Endothelial cell (in vitro differentiated cells): ENCODE data around the gene ZNF593. TPM values are rescaled to one million over a fixed set of nuclear protein-coding genes. Genes with fewer than 3 reads are reported as not detected.

ENCODE experiments used
- DNase-seq: peaks from one replicate; pipeline ENCODE4 v3.0.0; 2021; ENCODE audit warnings: low spot score
- H3K27ac Mint-ChIP-seq: one replicate; pipeline ENCODE4 v1.8.0; 2021; ENCODE audit warnings: mixed read lengths, inconsistent platforms; ENCODE audit not compliant: unreplicated experiment
- H3K27me3 Mint-ChIP-seq: one replicate; pipeline ENCODE4 v1.8.0; 2021; ENCODE audit warnings: mild to moderate bottlenecking, moderate library complexity, mixed read lengths, inconsistent platforms; ENCODE audit not compliant: unreplicated experiment
- H3K36me3 Mint-ChIP-seq: one replicate; pipeline ENCODE4 v1.8.0; 2021; ENCODE audit warnings: mild to moderate bottlenecking, low read depth, mixed read lengths, inconsistent platforms; ENCODE audit not compliant: unreplicated experiment
- H3K4me1 Mint-ChIP-seq: one replicate; pipeline ENCODE4 v1.8.0; 2021; ENCODE audit warnings: mild to moderate bottlenecking, mixed read lengths, inconsistent platforms; ENCODE audit not compliant: unreplicated experiment
- H3K4me3 Mint-ChIP-seq: one replicate; pipeline ENCODE4 v1.8.0; 2021; ENCODE audit warnings: mild to moderate bottlenecking, mixed read lengths, inconsistent platforms; ENCODE audit not compliant: unreplicated experiment
- H3K9me3 Mint-ChIP-seq: one replicate; pipeline ENCODE4 v1.8.0; 2021; ENCODE audit warnings: mixed read lengths, inconsistent platforms; ENCODE audit not compliant: unreplicated experiment
- total RNA-seq: library from RNA; stranded (reverse); fragmentation: NEBNext Ultra II Directional; extraction: Animal tissue kit (Norgen Biotek cat#: 25700); gene quantifications from one replicate; pipeline ENCODE4 v1.2.1, GENCODE V29; 2021; ENCODE audit not compliant: unreplicated experiment
- TF ChIP-seq, protein P1 (sequence below): fragments of 200-600 bp; sonication (generic); IDR thresholded peaks from one replicate; pipeline ENCODE4 v1.5.0; 2021; ENCODE audit warnings: antibody characterized with exemption; ENCODE audit not compliant: unreplicated experiment

Gene ZNF593
- total RNA-seq, 1 donor from 2014 or later, result 17.9 TPM

DNA sequence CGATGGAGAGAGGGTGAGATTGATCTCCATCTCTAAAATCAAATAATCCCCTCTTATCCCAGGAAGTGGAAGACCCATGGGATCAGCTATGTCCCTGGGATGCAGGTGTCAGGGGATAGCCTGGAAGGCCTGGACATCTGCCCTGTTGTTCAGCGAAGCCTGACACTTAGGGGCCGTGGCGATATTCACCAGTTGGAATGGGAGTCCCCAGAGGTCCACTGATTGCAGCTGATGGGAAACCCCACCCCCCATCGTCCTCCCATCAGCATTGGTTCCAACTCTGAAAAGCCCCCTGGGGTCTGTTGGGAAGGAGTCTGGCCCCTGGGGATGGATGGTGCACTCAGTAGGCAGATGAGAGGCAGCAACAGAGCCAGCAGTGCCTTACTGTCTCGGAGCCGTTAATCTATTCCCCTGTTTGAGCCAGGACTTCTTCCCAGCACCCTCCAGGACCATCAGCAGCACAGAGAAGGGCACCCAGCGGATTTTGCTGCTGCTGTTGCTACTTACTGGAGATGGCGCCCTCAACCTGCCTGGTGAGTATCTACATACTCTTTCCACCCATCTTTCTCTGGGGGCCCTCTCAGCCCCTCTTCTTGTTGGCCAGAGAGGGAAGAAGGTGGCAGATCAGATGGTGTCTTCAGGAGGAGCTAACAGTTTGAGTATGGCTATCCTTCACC lies 34.1 kb downstream of the ZNF593 start:
- H3K27ac Mint-ChIP-seq, result no peak overlapping the region
- peaks cover 7% of the 10 kb centered on the region for H3K27me3 Mint-ChIP-seq
- H3K9me3 Mint-ChIP-seq, result no peaks in the 10 kb centered on the region
- H3K36me3 Mint-ChIP-seq, result no peaks in the 10 kb centered on the region
- TF ChIP-seq, protein P1, sequence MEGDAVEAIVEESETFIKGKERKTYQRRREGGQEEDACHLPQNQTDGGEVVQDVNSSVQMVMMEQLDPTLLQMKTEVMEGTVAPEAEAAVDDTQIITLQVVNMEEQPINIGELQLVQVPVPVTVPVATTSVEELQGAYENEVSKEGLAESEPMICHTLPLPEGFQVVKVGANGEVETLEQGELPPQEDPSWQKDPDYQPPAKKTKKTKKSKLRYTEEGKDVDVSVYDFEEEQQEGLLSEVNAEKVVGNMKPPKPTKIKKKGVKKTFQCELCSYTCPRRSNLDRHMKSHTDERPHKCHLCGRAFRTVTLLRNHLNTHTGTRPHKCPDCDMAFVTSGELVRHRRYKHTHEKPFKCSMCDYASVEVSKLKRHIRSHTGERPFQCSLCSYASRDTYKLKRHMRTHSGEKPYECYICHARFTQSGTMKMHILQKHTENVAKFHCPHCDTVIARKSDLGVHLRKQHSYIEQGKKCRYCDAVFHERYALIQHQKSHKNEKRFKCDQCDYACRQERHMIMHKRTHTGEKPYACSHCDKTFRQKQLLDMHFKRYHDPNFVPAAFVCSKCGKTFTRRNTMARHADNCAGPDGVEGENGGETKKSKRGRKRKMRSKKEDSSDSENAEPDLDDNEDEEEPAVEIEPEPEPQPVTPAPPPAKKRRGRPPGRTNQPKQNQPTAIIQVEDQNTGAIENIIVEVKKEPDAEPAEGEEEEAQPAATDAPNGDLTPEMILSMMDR, result no peak
- no peak for DNase-seq
- peaks cover 3% of the 10 kb centered on the region for H3K4me1 Mint-ChIP-seq
- H3K4me3 Mint-ChIP-seq, result no peak overlapping the region

DNA sequence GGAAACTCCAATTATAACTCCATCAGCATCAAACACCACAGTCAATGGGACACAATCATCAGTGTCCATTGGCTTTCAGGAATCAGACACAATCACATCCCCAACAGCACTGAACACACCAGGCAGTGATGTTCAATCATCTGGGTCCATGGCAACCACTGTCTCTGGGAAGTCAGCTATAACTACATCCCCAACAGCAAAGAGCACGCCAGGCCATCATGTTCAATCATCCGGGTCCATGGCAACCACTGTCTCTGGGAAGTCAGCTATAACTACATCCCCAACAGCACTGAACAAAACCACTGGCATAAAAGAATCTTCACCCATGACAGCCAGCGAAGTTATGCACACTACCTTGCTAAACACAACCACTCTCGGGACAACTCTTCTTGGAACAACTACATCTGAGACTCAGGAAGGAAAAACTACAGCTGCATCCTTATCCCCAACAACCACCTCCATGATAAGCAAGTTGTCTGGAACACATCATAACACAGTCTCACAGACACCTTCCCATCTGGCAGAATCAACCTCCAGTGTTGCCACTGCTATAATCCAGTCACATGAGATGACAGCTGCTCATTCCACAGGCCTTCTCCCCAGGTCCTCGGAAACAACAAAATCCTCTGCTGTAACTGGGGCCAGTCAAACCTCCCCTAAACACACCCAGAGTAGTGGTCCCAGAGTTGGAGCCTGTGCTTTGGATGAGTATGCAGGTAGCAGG lies 40.6 kb downstream of the ZNF593 start:
- TF ChIP-seq, protein P1, result no peak
- H3K36me3 Mint-ChIP-seq, result no peaks in the 10 kb centered on the region
- H3K4me1 Mint-ChIP-seq, result peaks cover 8% of the 10 kb centered on the region
- H3K4me3 Mint-ChIP-seq, result no peak overlapping the region
- no peak for DNase-seq
- H3K27ac Mint-ChIP-seq, result no peak overlapping the region
- peaks cover 3% of the 10 kb centered on the region for H3K27me3 Mint-ChIP-seq
- H3K9me3 Mint-ChIP-seq, result no peaks in the 10 kb centered on the region

DNA sequence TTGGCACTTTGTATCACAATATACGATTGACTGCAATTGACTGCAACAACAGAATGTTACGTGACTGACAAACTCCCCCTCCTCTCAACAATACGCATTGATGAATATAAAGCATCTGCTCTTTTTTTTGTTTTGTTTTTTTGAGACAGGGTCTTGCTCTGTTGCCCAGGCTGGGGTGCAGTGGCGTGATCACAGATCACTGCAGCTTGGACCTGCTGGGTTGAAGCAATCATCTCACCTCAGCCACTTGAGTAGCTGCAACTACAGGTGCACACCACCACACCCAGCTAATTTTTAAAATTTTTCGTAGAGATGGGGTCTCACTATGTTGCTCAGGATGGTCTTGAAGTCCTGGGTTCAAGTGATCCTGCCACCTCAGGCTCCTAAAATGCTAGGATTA lies 43.0 kb downstream of the ZNF593 start:
- Mint-ChIP-seq H3K27me3 (no peaks in the 10 kb centered on the region), H3K36me3 (no peaks in the 10 kb centered on the region), H3K9me3 (no peaks in the 10 kb centered on the region), H3K4me1 (peaks cover 8% of the 10 kb centered on the region), H3K4me3 (no peak overlapping the region), H3K27ac (no peak overlapping the region)
- TF ChIP-seq, protein P1, result no peak
- DNase-seq, result no peak

DNA sequence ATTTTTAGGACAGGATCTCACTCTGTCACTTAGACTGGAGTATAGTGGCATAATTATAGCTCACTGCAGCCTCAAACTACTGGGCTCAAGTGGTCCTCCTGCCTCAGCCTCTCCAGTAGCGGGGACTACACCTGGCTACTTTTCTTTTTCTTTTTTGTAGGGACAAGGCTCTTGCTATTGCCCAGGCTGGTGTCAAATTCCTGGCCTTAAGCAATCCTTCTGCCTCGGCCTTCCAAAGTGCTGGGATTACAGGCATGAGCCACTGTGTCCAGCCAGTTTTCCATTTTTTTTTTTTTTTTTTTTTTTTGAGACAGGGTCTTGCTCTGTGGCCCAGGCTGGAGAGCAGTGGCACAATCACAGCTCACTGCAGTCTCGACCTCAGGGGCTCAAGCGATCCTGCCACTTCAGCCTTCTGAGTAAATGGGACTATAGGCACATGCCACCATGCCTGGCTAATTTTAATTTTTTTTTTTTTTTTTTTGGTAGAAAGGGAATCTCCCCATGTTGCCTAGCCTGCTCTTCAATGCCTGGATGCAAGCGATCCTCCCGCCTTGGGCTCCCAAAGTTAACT lies 43.7 kb downstream of the ZNF593 start:
- DNase-seq, result no peak
- Mint-ChIP-seq H3K4me3 (no peak overlapping the region), H3K27me3 (no peaks in the 10 kb centered on the region), H3K4me1 (peaks cover 8% of the 10 kb centered on the region), H3K9me3 (no peaks in the 10 kb centered on the region), H3K27ac (no peak overlapping the region), H3K36me3 (no peaks in the 10 kb centered on the region)
- TF ChIP-seq, protein P1, result no peak

DNA sequence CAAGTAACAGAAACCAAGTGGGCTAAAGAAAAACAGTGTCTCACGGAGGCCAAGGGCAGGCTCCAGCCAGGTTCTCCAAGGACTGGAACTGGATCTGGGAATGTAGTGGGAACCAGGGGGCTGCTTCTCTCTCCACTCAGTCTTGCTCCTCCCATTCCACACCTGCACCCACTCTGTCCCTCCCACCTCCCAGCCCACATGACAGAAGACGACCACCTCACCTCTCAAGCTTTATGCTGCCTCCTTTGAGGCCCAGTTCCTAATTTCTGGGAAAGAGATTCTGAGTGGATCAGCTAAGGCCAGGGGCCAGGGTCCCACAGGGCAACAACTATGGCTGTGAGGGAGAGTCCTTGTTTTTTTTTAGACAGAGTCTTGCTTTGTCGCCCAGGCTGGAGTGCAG lies 45.5 kb downstream of the ZNF593 start:
- Mint-ChIP-seq H3K27me3 (no peaks in the 10 kb centered on the region), H3K9me3 (no peaks in the 10 kb centered on the region), H3K36me3 (no peaks in the 10 kb centered on the region), H3K4me1 (peaks cover 2% of the 10 kb centered on the region), H3K27ac (no peak overlapping the region), H3K4me3 (no peak overlapping the region)
- TF ChIP-seq, protein P1, result no peak
- DNase-seq, result no peak
